K562 (cell line): ENCODE results near the gene NRG2. TPM values are rescaled to one million over a fixed set of nuclear protein-coding genes. Genes with fewer than 3 reads are reported as not detected.
A peak's percentile ranks its signal among the peaks of the same experiment; 100 is the strongest.

Source experiments
- CCNT2 ChIP-seq: IDR thresholded peaks from 2 replicates; pipeline ENCODE4 v1.6.1; 2011; ENCODE audit warnings: borderline replicate concordance, low read depth, mild to moderate bottlenecking, moderate library complexity, mixed read lengths, low read length; ENCODE audit not compliant: insufficient read length; ENCODE audit errors: extremely low read depth
- FOS ChIP-seq: IDR thresholded peaks from 3 replicates; pipeline ENCODE4 v1.6.1; 2011; ENCODE audit not compliant: insufficient read length; ENCODE audit errors: extremely low read depth
- GTF2B ChIP-seq: IDR thresholded peaks from 2 replicates; pipeline ENCODE4 v1.6.1; 2011; ENCODE audit not compliant: insufficient read length; ENCODE audit errors: extremely low read depth
- HDAC3 ChIP-seq: fragments of 450-650 bp; IDR thresholded peaks from 2 replicates; pipeline ENCODE4 v1.6.1; 2018; ENCODE audit warnings: borderline replicate concordance, mild to moderate bottlenecking, moderate library complexity; ENCODE audit not compliant: partially characterized antibody
- HDAC6 ChIP-seq: IDR thresholded peaks from 2 replicates; pipeline ENCODE4 v1.6.1; 2012; ENCODE audit warnings: low read depth, mild to moderate bottlenecking, control low read depth, inconsistent platforms, low read length, moderate library complexity
- HMGN3 ChIP-seq: IDR thresholded peaks from 2 replicates; pipeline ENCODE4 v1.6.1; 2011; ENCODE audit warnings: borderline replicate concordance, low read depth, mild to moderate bottlenecking, mixed read lengths, low read length; ENCODE audit not compliant: insufficient read length; ENCODE audit errors: extremely low read depth
- MEIS2 ChIP-seq: fragments of 450-650 bp; IDR thresholded peaks from 2 replicates; pipeline ENCODE4 v1.6.1; 2014; ENCODE audit warnings: mild to moderate bottlenecking; ENCODE audit not compliant: partially characterized antibody
- NR1H2 ChIP-seq: sonication (generic); formaldehyde crosslinking; IDR thresholded peaks from 2 replicates; pipeline ENCODE4 v1.4.0; 2020; ENCODE audit warnings: mild to moderate bottlenecking, missing genetic modification reagents
- REST ChIP-seq, 2 experiments: fragments of 450-650 bp; formaldehyde crosslinking in 1 of 2; IDR thresholded peaks; 2 replicates each; pipeline versions ENCODE4 v1.4.0 to v1.6.1; 2014 to 2020; ENCODE audit warnings: mild to moderate bottlenecking in 2 of 2, borderline replicate concordance in 1 of 2, low read depth in 1 of 2
- SRF ChIP-seq, 2 experiments: fragments of 250-450, 450-650 bp in 1 of 2; sonication (Bioruptor Pico) in 1 of 2; sonication (generic) in 1 of 2; formaldehyde crosslinking; IDR thresholded peaks; 2 replicates each; pipeline versions ENCODE4 v1.5.0 to v1.5.1; 2020 to 2022; ENCODE audit warnings: mild to moderate bottlenecking in 1 of 2, missing genetic modification reagents in 1 of 2
- TFE3 ChIP-seq: fragments of 450-650 bp; formaldehyde crosslinking; IDR thresholded peaks from 2 replicates; pipeline ENCODE4 v1.4.0; 2020; ENCODE audit warnings: mild to moderate bottlenecking, mixed read lengths
- TRIM24 ChIP-seq, 2 experiments: fragments of 450-650 bp; IDR thresholded peaks; 2 replicates each; pipeline ENCODE4 v1.6.1; 2016
- TRIM28 ChIP-seq: fragments of 450-650 bp; IDR thresholded peaks from 2 replicates; pipeline ENCODE4 v1.6.1; 2017
- ZNF253 ChIP-seq: fragments of 250-450 bp; sonication (Bioruptor Pico); conservative IDR thresholded peaks from 2 replicates; pipeline ENCODE4 v1.6.1; 2021; ENCODE audit warnings: mild to moderate bottlenecking
- ZNF583 ChIP-seq: fragments of 250-450 bp; sonication (Bioruptor Pico); IDR thresholded peaks from 2 replicates; pipeline ENCODE4 v1.4.0; 2020
- ZNF717 ChIP-seq: fragments of 250-450 bp; sonication (Bioruptor Pico); IDR thresholded peaks from 2 replicates; pipeline ENCODE4 v1.5.0; 2021
- polyA plus RNA-seq, 8 experiments: library from polyadenylated mRNA; depleted of rRNA in 4 of 8; stranded (reverse) in 5 of 8; unstranded in 3 of 8; fragments of >200 nt; fragmentation: Nextera tagmentation in 2 of 8; fragmentation: Illumina TruSeq in 1 of 8; extraction: Ambion mirVana in 2 of 8; extraction: Trizol in 1 of 8; gene quantifications; 2 replicates each; pipeline versions ENCODE4 v1.2.1 to v1.2.3, GENCODE V29; 2011 to 2014; ENCODE audit warnings: inconsistent platforms in 1 of 8, missing spikeins in 1 of 8
- total RNA-seq, 7 experiments: library from RNA; depleted of rRNA in 6 of 7; stranded (reverse); fragments of >200 nt in 6 of 7; fragmentation: Illumina TruSeq in 2 of 7; extraction: Trizol in 2 of 7; gene quantifications; 2 replicates each; pipeline versions ENCODE4 v1.2.1 to v1.2.3, GENCODE V29; 2011 to 2021; ENCODE audit warnings: low replicate concordance in 1 of 7

The NRG2 gene
- total and polyA plus RNA-seq, 9 of the 15 experiments (the other 6 are each of a cell fraction or from before 2014, with no cell fraction given) = not detected

GRCh38 chr5:139872052-139872766 is 170.9 kb downstream of the NRG2 start (continued):
- TF ChIP-seq TRIM24 (IDR thresholded peaks at IDR 0.05) (no peak), HMGN3 (no peak), ZNF253 (CRISPR knock-in tag) (no peak), TFE3 (CRISPR knock-in tag) (no peak), GTF2B (no peak), SRF (CRISPR knock-in tag; IDR thresholded peaks at IDR 0.05) (no peak), NR1H2 (CRISPR knock-in tag) (no peak), TRIM28 (no peak), HDAC3 (no peak), ZNF583 (CRISPR knock-in tag) (no peak), CCNT2 (no peak), HDAC6 (no peak), MEIS2 (peak; percentile 91), FOS (no peak), ZNF717 (CRISPR knock-in tag) (no peak), REST (IDR thresholded peaks at IDR 0.05; ENCODE audit: borderline replicate concordance) (peak; percentile 9; the same call in 1 of the 2 replicates), REST (CRISPR knock-in tag; IDR thresholded peaks at IDR 0.05; ENCODE audit: low read depth) (no peak)
